BLaER1 treated with 17β-estradiol and CSF1 and Interleukin-3, amounts not matched to agents 10 nM and 100 nM (cell line): ENCODE data around the gene ATP8B3.

Experiments used
- H3K27ac ChIP-seq, 11 experiments: shearing (Covaris generic); formaldehyde crosslinking; 2 replicates each; pipeline ENCODE4 v1.8.1; 2022
- H3K27me3 ChIP-seq, 11 experiments: shearing (Covaris generic); formaldehyde crosslinking; 2 replicates each; pipeline ENCODE4 v1.8.1; 2022
- H3K36me3 ChIP-seq, 11 experiments: shearing (Covaris generic); formaldehyde crosslinking; 2 replicates each; pipeline ENCODE4 v1.8.1; 2022
- H3K4me1 ChIP-seq, 10 experiments: shearing (Covaris generic); formaldehyde crosslinking; 2 replicates each; pipeline ENCODE4 v1.8.1; 2022
- H3K4me2 ChIP-seq, 11 experiments: shearing (Covaris generic); formaldehyde crosslinking; 2 replicates each; pipeline ENCODE4 v1.8.1; 2022
- H3K4me3 ChIP-seq, 10 experiments: shearing (Covaris generic); formaldehyde crosslinking; 2 replicates each; pipeline ENCODE4 v1.8.1; 2022
- H3K9ac ChIP-seq, 11 experiments: shearing (Covaris generic); formaldehyde crosslinking; 2 replicates each; pipeline ENCODE4 v1.8.1; 2022
- H3K9me3 ChIP-seq, 11 experiments: shearing (Covaris generic); formaldehyde crosslinking; replicated peaks in 1 of 11; 2 replicates each; pipeline ENCODE4 v1.8.1; 2022
- H4K20me1 ChIP-seq, 11 experiments: shearing (Covaris generic); formaldehyde crosslinking; 2 replicates each; pipeline ENCODE4 v1.8.1; 2022
- Cebpa-rat ChIP-seq, 11 experiments: shearing (Covaris generic); IDR thresholded peaks; 2 replicates each; pipeline ENCODE4 v1.8.1; 2022

Gene ATP8B3

DNA sequence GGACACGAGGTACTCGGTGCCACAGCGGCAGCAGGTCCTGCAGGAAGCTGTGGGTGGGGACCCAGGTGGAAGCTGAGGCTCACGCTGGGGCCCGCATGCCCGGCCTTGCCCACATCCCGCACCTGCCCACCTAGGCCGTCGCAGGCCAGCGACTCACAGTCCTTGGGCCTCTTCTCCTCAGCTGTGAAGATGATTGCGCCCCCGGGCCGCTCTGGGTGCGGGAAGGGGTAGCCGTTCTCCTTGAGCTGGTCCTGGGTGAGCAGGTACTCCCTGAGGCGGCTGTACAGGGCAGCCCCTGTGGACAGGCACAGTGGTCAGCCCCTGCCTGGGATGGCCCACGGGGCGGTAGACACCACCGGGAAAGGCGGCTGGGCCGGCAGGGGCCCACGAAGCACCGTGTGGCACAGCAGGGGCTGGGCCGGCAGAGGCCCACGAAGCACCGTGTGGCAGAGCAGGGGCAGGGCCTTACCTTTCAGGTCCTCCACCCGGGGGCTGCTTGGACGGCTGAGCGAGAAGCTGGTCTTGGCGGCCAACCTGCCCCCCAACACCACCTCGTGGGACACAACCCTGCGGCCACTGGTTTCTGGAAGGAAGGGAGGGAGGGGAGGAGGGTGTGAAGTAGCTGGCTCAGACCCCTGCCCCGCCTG is 6.6 kb upstream of the ATP8B3 start:
- Histone ChIP-seq H4K20me1 (peaks cover 51 to 95% (median 78%) of the 10 kb centered on the region in 11 experiments; a peak in 21 of 22 replicates), H3K4me1 (peaks cover 2 to 22% (median 16%) of the 10 kb centered on the region in 10 experiments; a peak in 17 of 20 replicates), H3K4me3 (no peak overlapping the region), H3K4me2 (no peak overlapping the region), H3K36me3 (peaks cover 86 to 95% (median 92%) of the 10 kb centered on the region in 11 experiments), H3K27me3 (no peaks in the 10 kb centered on the region), H3K9me3 (no peaks in the 10 kb centered on the region), H3K27ac (no peak overlapping the region), H3K9ac (no peak overlapping the region)
- TF ChIP-seq Cebpa-rat (IDR thresholded peaks at IDR 0.05) = no peak

- Histone ChIP-seq H3K36me3 (peaks cover 76 to 85% (median 82%) of the 10 kb centered on the region in 11 experiments), H3K9me3 (no peaks in the 10 kb centered on the region), H3K27me3 (no peaks in the 10 kb centered on the region), H3K4me2 (no peak overlapping the region), H3K9ac (0 out of 22 replicates have a peak overlapping the region, but pooled peaks of 1 of the 11 experiments have one; percentile 15), H4K20me1 (peaks cover 41 to 93% (median 75%) of the 10 kb centered on the region in 11 experiments; a peak in 21 of 22 replicates), H3K4me3 (no peak overlapping the region), H3K27ac (no peak overlapping the region), H3K4me1 (peaks cover 10 to 29% (median 25%) of the 10 kb centered on the region in 10 experiments; a peak in 19 of 20 replicates)
- TF ChIP-seq Cebpa-rat (IDR thresholded peaks at IDR 0.05) = no peak
Observed at GRCh38 chr19:1817553-1818179, 5.6 kb upstream of the ATP8B3 start.

DNA sequence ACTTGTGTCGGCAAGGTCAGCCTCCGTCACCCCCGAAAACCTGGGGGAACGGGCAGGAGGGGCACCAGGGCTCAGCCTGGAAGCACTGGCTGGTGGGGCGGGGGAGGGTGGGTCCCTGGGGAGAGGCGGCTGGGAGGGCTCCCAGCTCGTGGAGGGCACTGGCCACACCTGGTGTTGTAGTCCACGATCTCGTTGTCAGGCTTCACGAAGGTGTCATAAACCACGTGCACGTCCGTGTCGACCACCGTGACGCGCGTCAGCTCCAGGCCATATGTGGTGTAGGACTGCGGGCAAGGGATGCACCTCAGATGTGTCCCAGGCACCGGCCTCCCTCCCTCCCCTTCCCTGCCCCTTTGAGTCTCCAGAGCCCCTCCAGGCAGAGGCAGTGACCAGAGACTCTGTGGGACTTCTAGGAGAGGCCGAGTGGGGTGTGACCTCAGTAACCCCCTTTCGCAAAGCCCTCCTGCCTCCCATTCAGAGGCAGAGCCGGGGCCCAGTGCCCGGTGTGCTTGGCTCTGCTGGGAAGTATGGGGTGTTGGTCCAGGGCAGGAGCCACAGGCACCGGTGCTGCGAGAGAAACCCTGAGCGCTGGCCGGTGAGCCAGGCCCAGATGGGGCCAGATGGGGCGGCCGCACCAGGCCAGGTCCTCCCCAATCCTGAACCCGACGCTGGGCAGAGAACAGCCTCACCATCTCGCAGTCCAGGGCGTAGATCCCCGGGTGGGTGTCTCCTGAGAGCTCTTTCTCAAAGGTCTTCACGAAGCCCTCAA is 4.6 kb upstream of the ATP8B3 start:
- H3K36me3 ChIP-seq = peaks cover 66 to 76% (median 73%) of the 10 kb centered on the region in 11 experiments
- H3K9me3 ChIP-seq = no peaks in the 10 kb centered on the region
- H3K27me3 ChIP-seq = no peaks in the 10 kb centered on the region
- H3K27ac ChIP-seq = no peak overlapping the region
- no peak overlapping the region for H3K4me3 ChIP-seq
- no peak for TF ChIP-seq Cebpa-rat (IDR thresholded peaks at IDR 0.05)
- H4K20me1 ChIP-seq = peaks cover 32 to 84% (median 66%) of the 10 kb centered on the region in 11 experiments; a peak in 21 of 22 replicates
- H3K4me2 ChIP-seq = no peak overlapping the region
- H3K4me1 ChIP-seq = peaks cover 12 to 31% (median 27%) of the 10 kb centered on the region in 10 experiments
- H3K9ac ChIP-seq = no peak overlapping the region

- peaks cover 58 to 67% (median 64%) of the 10 kb centered on the region in 11 experiments for H3K36me3 ChIP-seq
- H3K9me3 ChIP-seq = no peaks in the 10 kb centered on the region
- peaks cover 27 to 76% (median 60%) of the 10 kb centered on the region in 11 experiments; a peak in 21 of 22 replicates for H4K20me1 ChIP-seq
- no peaks in the 10 kb centered on the region for H3K27me3 ChIP-seq
- H3K4me2 ChIP-seq = no peak overlapping the region
- H3K4me1 ChIP-seq = peaks cover 15 to 39% (median 35%) of the 10 kb centered on the region in 10 experiments
- no peak overlapping the region for H3K9ac ChIP-seq
- no peak overlapping the region for H3K4me3 ChIP-seq
- no peak for TF ChIP-seq Cebpa-rat (IDR thresholded peaks at IDR 0.05)
- no peak overlapping the region for H3K27ac ChIP-seq
Observed at GRCh38 chr19:1815605-1816529, 3.8 kb upstream of the ATP8B3 start.

DNA sequence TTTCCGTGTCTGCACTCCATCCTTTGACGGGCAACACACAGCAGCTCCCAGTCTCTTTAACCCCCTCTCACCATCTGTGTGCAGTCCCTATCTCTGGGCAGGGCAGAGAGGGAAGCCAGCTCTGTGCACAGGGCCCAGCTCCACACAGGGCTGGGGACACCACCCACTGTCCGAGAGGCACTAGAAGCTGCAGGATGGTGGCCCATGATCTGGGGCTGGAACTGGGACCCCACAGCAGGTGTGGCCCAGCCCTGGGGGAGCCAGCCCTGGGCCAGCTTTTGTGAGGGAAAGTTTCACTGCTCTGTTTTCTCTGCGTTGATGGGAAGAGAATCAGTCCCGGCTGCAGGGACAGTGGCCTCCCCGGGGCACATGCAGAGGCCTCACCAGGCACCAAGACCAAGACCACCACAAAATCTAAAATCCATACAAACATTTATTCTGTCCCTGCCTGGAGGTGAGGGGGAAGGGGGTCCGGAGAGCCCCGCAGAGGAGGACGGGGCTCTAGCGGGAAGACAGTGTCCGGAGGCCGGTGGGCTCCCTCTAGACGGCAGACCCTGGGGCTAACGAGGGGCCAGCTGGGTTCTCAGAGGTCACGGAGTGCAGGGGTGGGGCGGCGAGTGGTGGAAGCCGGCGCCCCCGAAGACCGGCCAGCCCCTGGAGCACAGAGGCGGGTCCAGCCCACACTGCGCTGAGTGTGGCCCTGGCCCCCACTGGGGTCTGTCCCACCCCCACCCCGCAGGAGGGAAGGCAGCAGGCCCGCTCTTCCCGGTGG is 2.9 kb upstream of the ATP8B3 start:
- Histone ChIP-seq H3K4me2 (peak overlapping the region in 8 of 11 experiments; percentile 11 to 91 (median 81); a peak in 11 of 22 replicates), H3K4me1 (peaks cover 15 to 46% (median 44%) of the 10 kb centered on the region in 10 experiments), H3K9ac (peak overlapping the region in 7 of 11 experiments; percentile 13 to 76 (median 23); a peak in 4 of 22 replicates), H3K9me3 (no peaks in the 10 kb centered on the region), H3K27ac (peak overlapping the region in 1 of 11 experiments; percentile 31; a peak in 1 of 22 replicates), H3K36me3 (peaks cover 49 to 59% (median 56%) of the 10 kb centered on the region in 11 experiments), H3K27me3 (no peaks in the 10 kb centered on the region), H4K20me1 (peaks cover 23 to 69% (median 55%) of the 10 kb centered on the region in 11 experiments; a peak in 21 of 22 replicates), H3K4me3 (no peak overlapping the region)
- no peak for TF ChIP-seq Cebpa-rat (IDR thresholded peaks at IDR 0.05)

DNA sequence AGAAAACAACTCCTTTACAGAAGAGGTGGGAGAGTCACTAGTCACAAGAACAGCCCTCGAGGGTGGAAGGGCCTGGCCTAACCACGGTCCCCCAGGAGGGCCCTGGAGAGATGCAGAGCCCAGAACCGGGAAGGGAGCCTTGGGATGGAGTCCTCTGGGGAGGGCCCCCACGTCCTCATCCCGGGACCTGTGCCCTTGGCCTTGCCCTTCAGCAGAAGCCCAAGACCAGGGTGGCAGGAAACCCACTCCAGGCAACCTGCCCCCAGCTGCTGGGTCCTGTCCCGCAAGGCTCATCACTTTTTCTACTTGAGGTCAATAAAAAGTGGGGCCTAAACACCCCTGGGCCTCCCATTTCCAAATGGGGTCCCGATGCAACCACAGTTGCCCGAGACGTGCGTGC is 2.3 kb upstream of the ATP8B3 start:
- Histone ChIP-seq H4K20me1 (peaks cover 17 to 62% (median 49%) of the 10 kb centered on the region in 11 experiments; a peak in 21 of 22 replicates), H3K36me3 (peaks cover 43 to 52% (median 49%) of the 10 kb centered on the region in 11 experiments), H3K27ac (peak overlapping the region in 3 of 11 experiments; percentile 13 to 31 (median 17); a peak in 3 of 22 replicates), H3K4me2 (peak overlapping the region in 8 of 11 experiments; percentile 11 to 91 (median 81); a peak in 14 of 22 replicates), H3K4me1 (peaks cover 15 to 52% (median 50%) of the 10 kb centered on the region in 10 experiments), H3K27me3 (no peaks in the 10 kb centered on the region), H3K9me3 (no peaks in the 10 kb centered on the region), H3K4me3 (no peak overlapping the region), H3K9ac (peak overlapping the region in 8 of 11 experiments; percentile 13 to 76 (median 26); a peak in 7 of 22 replicates)
- no peak for TF ChIP-seq Cebpa-rat (IDR thresholded peaks at IDR 0.05)
